SK-N-MC (cell line): ENCODE data around the gene PTAR1.

Source experiments
- EZH2 ChIP-seq: fragments of 200-600 bp; sonication (generic); IDR thresholded peaks from one replicate; pipeline ENCODE4 v1.6.1; 2017; ENCODE audit warnings: antibody characterized with exemption
- FOXP2 ChIP-seq: optimal IDR thresholded peaks from 2 replicates; pipeline ENCODE3; 2011; ENCODE audit warnings: mild to moderate bottlenecking, moderate library complexity; ENCODE audit not compliant: insufficient read depth; ENCODE audit errors: extremely low read length, control extremely low read depth
- POLR2AphosphoS5 ChIP-seq: IDR thresholded peaks from 2 replicates; pipeline ENCODE4 v1.6.1; 2012; ENCODE audit warnings: mild to moderate bottlenecking, low read depth, low read length, borderline replicate concordance

- TF ChIP-seq EZH2: no peak
- no peak for TF ChIP-seq POLR2AphosphoS5
- no peak for TF ChIP-seq FOXP2
Observed at GRCh38 chr9:69785757-69786156, 25.9 kb upstream of the PTAR1 start.
